ENCODE measurements around the gene HIGD1B.

DNA sequence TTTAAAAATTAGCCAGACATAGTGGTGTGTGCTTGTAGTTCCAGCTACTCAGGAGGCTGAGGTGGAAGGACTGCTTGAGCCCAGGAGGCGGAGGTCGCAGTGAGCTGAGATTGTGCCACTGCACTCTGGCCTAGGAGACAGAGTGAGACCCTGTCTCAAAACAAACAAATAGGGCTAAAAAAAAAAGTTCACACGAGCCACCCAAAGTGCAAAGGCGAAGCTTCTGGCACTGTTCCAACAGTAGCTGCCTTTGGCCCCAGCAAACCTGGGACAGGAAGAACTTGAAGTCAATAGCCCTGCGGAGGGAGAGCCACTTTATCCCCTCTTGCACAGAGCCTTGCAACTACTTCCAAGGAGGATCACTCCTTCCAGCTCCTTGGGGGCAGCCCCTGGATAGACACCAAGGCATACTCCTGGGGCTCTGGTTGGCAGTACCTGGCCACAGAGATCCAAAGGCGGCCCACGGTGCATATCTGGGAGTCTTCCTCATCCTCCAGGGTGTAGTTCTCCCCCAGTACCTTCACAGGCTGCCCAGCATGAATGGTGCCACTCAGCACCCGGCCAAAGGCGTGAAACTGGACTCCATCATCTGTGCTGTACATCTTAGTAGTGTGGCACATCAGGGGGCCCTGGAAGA, 14.7 kb downstream of the HIGD1B start:
- TF ChIP-seq, protein P1, sequence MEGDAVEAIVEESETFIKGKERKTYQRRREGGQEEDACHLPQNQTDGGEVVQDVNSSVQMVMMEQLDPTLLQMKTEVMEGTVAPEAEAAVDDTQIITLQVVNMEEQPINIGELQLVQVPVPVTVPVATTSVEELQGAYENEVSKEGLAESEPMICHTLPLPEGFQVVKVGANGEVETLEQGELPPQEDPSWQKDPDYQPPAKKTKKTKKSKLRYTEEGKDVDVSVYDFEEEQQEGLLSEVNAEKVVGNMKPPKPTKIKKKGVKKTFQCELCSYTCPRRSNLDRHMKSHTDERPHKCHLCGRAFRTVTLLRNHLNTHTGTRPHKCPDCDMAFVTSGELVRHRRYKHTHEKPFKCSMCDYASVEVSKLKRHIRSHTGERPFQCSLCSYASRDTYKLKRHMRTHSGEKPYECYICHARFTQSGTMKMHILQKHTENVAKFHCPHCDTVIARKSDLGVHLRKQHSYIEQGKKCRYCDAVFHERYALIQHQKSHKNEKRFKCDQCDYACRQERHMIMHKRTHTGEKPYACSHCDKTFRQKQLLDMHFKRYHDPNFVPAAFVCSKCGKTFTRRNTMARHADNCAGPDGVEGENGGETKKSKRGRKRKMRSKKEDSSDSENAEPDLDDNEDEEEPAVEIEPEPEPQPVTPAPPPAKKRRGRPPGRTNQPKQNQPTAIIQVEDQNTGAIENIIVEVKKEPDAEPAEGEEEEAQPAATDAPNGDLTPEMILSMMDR (IDR thresholded peaks at IDR 0.05), result no peak
- no peak for TF ChIP-seq EZH2 (IDR thresholded peaks at IDR 0.05; ENCODE audit: borderline replicate concordance, insufficient read depth, low read depth, low read length, poor library complexity, severe bottlenecking)

All from B cell (primary cell).